ENCODE data around the gene INAFM1. TPM values are rescaled to one million over a fixed set of nuclear protein-coding genes. Genes with fewer than 3 reads are reported as not detected.
A peak's percentile ranks its signal among the peaks of the same experiment; 100 is the strongest.
"Not testable (repeated sequence)": the region's sequence is repeated elsewhere in the genome, so short reads cannot be mapped to it uniquely, and the experiment has no call there.

INAFM1 gene
- total RNA-seq, 4 donors from 2014 or later, result 4.3 to 10.6 (median 8.2) TPM

DNA sequence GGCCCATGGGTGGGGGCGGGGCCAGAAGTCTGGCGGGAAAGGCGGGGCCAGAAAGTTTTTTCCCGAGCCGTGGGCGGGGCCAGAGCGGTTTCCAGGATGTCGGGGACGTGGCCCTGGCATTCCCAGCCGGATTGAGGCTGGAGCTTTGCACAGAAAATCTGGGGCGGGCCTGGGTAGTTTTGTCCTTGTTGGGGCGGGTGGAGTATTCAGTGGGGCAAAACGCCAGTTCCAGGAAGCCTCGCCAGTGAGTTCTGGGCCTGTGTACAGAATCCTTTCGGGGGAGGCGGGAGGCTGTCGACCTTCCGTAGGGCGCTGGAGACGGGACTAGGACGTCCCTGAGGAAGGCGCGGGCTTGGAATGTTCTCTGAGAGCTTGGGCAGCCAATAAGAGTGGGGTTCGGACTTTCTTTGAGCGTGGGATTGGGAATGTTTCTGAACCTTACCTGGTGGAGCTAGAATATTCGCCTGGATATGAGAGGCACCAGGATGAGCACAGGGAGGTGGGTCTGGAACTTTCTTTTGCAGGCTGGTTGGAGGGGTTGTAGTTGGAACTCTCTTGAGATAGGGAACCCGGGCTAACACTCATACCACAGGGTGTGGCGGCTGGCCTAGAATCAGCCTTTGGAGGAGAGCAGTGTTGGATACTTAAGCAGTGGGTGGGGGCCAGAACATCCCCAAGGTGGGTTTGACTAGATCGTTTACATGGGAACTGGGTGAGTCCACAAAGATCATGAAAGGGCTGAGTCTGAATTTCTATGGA is 17.1 kb upstream of the INAFM1 start:
- peak in 1 of 2 donors; percentile 36 for DNase-seq
- intact Hi-C loops (cut with DNase I), result loop anchor here (2.0 to 10.0 kb wide), 2 partner anchors 19 to 403 kb away; partner anchors contain the start of gene AP2S1

DNA sequence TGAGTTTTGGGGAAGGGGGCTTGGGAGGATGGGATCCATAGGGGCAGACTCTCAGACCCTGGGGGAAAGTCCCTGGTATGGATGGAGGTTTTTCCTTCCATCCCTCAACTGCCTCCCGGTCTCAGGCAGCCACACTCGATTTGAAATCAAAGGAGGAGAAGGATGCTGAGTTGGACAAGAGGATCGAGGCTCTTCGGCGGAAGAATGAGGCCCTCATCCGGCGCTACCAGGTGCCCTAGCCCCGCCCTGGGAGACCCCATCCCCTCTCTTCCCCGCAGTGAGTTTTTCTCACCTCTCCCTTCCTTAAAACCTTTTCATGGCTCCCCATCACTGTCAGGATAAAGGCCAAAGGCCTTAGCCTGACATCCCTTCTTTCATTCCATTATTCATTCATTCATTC is 16.3 kb upstream of the INAFM1 start:
- peaks cover 30 to 38% of the 10 kb centered on the region in 2 donors for H3K36me3 ChIP-seq
- no peaks in the 10 kb centered on the region for H3K27me3 ChIP-seq
- peaks cover 17 to 22% of the 10 kb centered on the region in 2 donors for H3K4me1 ChIP-seq
- 88 to 94% methylated on average over 9 of the region's 9 CpGs for WGBS, 2 donors
- intact Hi-C loops (cut with DNase I), result loop anchor here (2.0 to 10.0 kb wide), 2 partner anchors 18 to 404 kb away; partner anchors contain the start of gene AP2S1
- H3K4me3 ChIP-seq (replicated peaks in 1 of 3), result peak overlapping the region in 1 of 3 donors; percentile 46
- no peak for TF ChIP-seq POLR2A (IDR thresholded peaks at IDR 0.05)
- TF ChIP-seq, protein P1, sequence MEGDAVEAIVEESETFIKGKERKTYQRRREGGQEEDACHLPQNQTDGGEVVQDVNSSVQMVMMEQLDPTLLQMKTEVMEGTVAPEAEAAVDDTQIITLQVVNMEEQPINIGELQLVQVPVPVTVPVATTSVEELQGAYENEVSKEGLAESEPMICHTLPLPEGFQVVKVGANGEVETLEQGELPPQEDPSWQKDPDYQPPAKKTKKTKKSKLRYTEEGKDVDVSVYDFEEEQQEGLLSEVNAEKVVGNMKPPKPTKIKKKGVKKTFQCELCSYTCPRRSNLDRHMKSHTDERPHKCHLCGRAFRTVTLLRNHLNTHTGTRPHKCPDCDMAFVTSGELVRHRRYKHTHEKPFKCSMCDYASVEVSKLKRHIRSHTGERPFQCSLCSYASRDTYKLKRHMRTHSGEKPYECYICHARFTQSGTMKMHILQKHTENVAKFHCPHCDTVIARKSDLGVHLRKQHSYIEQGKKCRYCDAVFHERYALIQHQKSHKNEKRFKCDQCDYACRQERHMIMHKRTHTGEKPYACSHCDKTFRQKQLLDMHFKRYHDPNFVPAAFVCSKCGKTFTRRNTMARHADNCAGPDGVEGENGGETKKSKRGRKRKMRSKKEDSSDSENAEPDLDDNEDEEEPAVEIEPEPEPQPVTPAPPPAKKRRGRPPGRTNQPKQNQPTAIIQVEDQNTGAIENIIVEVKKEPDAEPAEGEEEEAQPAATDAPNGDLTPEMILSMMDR (IDR thresholded peaks at IDR 0.05), result no peak
- no peaks in the 10 kb centered on the region for H3K9me3 ChIP-seq
- H3K27ac ChIP-seq, result peak overlapping the region in 2 of 3 donors; percentile 93 to 94
- DNase-seq, result no peak

More for the DNA sequence above, 17.1 kb upstream of the INAFM1 start:
- Histone ChIP-seq H3K36me3 (peaks cover 29 to 35% of the 10 kb centered on the region in 2 donors), H3K27me3 (no peaks in the 10 kb centered on the region), H3K4me3 (replicated peaks in 1 of 3) (peak overlapping the region in 2 of 3 donors; percentile 14 to 46), H3K4me1 (peaks cover 17 to 22% of the 10 kb centered on the region in 2 donors), H3K9me3 (no peaks in the 10 kb centered on the region), H3K27ac (peak overlapping the region; percentile 93 to 94 (median 93))
- TF ChIP-seq POLR2A (IDR thresholded peaks at IDR 0.05), result peak in 1 of 2 donors; percentile 65
- TF ChIP-seq, protein P1 (IDR thresholded peaks at IDR 0.05), result no peak
- WGBS, 2 donors, result 2 to 4% methylated on average over 25 to 27 of the region's 29 CpGs

- Histone ChIP-seq H3K9me3 (no peaks in the 10 kb centered on the region), H3K36me3 (peaks cover 31 to 38% of the 10 kb centered on the region in 2 donors), H3K27ac (peak overlapping the region in 1 of 3 donors; percentile 93), H3K4me3 (replicated peaks in 1 of 3) (no peak overlapping the region), H3K27me3 (no peaks in the 10 kb centered on the region), H3K4me1 (peaks cover 17 to 22% of the 10 kb centered on the region in 2 donors)
- no peak for DNase-seq
- WGBS, 2 donors, result 92 to 94% methylated on average over 6 of the region's 6 CpGs
- no peak for TF ChIP-seq POLR2A (IDR thresholded peaks at IDR 0.05)
- TF ChIP-seq, protein P1 (IDR thresholded peaks at IDR 0.05), result no peak
- intact Hi-C loops (cut with DNase I), result loop anchor here (2.0 to 10.0 kb wide), 2 partner anchors 18 to 404 kb away; partner anchors contain the start of gene AP2S1
These were observed 15.7 kb upstream of the INAFM1 start for GRCh38 chr19:47258895-47259555.

DNA sequence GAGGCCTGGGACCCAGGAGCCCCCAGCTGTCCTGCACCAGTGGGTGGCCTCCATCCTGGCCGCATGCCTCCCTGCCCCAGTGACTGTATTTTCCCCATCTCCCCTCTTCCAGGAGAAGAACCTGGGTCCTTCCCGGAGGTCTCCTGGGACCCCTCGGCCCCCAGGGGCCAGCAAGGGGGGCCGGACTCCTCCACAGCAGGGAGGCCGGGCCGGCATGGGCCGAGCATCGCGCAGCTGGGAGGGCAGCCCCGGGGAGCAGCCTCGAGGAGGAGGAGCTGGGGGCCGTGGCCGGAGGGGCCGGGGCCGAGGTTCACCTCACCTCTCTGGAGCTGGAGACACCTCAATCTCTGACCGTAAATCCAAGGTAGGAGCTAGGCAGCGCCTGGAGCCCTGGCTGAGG is 14.2 kb upstream of the INAFM1 start:
- H3K4me1 ChIP-seq, result peaks cover 16 to 21% of the 10 kb centered on the region in 2 donors
- H3K27me3 ChIP-seq, result no peaks in the 10 kb centered on the region
- DNase-seq, result no peak
- WGBS, 2 donors, result 79 to 98% methylated on average over 11 to 14 of the region's 17 CpGs
- intact Hi-C loops (cut with DNase I), result no loop called here
- H3K9me3 ChIP-seq, result no peaks in the 10 kb centered on the region
- TF ChIP-seq, protein P1 (IDR thresholded peaks at IDR 0.05), result no peak
- TF ChIP-seq POLR2A (IDR thresholded peaks at IDR 0.05), result no peak
- H3K4me3 ChIP-seq (replicated peaks in 1 of 3), result no peak overlapping the region
- peaks cover 42 to 45% of the 10 kb centered on the region in 2 donors for H3K36me3 ChIP-seq
- no peak overlapping the region for H3K27ac ChIP-seq

DNA sequence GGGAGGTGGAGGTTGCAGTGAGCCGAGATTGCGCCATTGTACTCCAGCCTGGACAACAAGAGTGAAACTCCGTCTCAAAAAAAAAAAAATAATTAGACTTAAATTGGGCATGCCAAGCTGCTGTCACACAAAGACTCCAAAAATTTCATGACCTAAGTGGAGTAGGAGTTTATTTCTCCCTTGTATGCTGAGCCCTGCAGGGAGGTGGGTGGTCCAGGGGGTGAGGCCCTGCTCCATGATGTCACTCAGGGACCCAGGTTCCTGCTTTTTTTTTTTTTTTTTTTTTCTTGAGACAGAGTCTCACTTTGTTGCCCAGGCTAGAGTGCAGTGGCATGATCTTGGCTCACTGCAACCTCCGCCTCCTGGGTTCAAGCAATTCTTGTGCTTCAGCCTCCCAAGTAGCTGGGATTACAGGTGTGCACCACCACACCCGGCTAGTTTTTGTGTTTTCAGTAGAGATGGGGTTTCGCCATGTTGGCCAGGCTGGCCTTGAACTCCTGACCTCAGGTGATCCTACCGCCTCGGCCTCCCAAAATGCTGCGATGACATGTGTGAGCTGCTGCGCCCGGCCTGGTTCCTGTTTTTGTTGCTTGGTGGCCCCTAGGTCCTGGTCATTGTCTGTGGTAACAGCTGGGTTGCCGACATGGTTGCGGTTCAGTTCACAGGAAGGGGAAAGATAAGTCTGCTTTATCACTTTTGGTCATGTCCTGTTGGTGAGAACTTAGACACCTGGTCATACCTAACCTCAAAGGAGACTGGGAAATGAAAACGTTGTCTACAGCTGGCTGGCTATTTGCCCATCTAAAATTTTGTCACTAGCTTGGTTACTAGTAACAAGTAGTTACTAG is 12.5 kb upstream of the INAFM1 start:
- DNase-seq; H3K27me3 ChIP-seq; H3K9me3 ChIP-seq; intact Hi-C loops (cut with DNase I); H3K4me3 ChIP-seq (replicated peaks in 1 of 3); H3K27ac ChIP-seq: not testable (repeated sequence)
- WGBS, 2 donors, result 91 to 93% methylated on average over 14 of the region's 14 CpGs
- Histone ChIP-seq H3K4me1 (peaks cover 9 to 15% of the 10 kb centered on the region in 2 donors), H3K36me3 (peaks cover 56% of the 10 kb centered on the region in 2 donors)

Measured in thyroid gland (tissue), 4 donors.